Measurements from ENCODE around the gene CACNA2D3. TPM values are rescaled to one million over a fixed set of nuclear protein-coding genes. Genes with fewer than 3 reads are reported as not detected.
A peak's percentile ranks its signal among the peaks of the same experiment; 100 is the strongest.

The CACNA2D3 gene
- total RNA-seq, 1 donor from 2014 or later = 0.29 TPM

DNA sequence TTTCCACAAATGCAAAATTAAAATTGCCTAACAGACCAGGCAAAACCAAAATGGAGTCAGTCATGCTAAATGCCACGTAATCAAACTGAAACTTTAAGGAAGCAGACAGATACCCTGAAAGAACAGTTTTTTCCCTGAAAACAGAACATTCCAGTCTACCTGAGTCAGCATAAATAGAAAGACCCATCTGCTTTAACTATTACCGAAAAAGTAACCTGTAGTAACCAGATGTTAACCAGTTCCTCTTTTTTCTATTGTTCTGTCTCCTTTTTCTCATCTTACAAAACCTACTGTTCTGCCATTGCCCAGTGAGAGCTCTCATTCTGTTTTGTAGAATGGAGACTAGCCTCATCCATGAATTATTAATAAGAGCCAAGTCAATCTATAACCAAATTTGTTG, 286.0 kb downstream of the CACNA2D3 start:
- TF ChIP-seq, protein P1, sequence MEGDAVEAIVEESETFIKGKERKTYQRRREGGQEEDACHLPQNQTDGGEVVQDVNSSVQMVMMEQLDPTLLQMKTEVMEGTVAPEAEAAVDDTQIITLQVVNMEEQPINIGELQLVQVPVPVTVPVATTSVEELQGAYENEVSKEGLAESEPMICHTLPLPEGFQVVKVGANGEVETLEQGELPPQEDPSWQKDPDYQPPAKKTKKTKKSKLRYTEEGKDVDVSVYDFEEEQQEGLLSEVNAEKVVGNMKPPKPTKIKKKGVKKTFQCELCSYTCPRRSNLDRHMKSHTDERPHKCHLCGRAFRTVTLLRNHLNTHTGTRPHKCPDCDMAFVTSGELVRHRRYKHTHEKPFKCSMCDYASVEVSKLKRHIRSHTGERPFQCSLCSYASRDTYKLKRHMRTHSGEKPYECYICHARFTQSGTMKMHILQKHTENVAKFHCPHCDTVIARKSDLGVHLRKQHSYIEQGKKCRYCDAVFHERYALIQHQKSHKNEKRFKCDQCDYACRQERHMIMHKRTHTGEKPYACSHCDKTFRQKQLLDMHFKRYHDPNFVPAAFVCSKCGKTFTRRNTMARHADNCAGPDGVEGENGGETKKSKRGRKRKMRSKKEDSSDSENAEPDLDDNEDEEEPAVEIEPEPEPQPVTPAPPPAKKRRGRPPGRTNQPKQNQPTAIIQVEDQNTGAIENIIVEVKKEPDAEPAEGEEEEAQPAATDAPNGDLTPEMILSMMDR (IDR thresholded peaks at IDR 0.05; ENCODE audit: unreplicated experiment) = no peak
- no peak overlapping the region for H3K4me3 Mint-ChIP-seq (ENCODE audit: low read depth)
- H3K9me3 Mint-ChIP-seq (ENCODE audit: low read depth) = no peaks in the 10 kb centered on the region
- no peaks in the 10 kb centered on the region for H3K4me1 Mint-ChIP-seq (ENCODE audit: low read depth)
- H3K27me3 Mint-ChIP-seq = peaks cover 3% of the 10 kb centered on the region
- H3K36me3 Mint-ChIP-seq (ENCODE audit: insufficient read depth) = no peaks in the 10 kb centered on the region
- DNase-seq (ENCODE audit: low spot score, unreplicated experiment) = no peak
- H3K27ac Mint-ChIP-seq = no peak overlapping the region

DNA sequence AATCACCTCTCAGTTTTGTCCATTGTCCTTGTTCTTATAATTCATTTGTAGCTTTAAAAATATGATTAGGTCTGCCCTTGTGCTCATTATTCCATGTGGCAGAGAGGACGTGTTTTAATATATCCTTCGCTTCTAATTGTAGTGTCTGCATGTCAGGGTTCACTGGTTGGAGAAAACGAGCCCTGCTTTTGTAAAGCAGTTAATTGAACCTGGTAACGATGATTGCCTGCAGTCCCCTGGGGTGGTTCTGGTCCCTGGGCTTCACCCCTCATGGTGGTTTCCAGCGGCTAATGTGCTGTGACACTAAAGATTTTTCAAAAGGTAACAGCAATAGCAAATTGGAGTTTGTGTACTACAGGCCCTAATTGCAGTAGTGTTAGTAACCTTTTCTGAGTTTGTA, 299.6 kb downstream of the CACNA2D3 start:
- no peaks in the 10 kb centered on the region for H3K36me3 Mint-ChIP-seq (ENCODE audit: insufficient read depth)
- no peak overlapping the region for H3K27ac Mint-ChIP-seq
- peaks cover 2% of the 10 kb centered on the region for H3K4me1 Mint-ChIP-seq (ENCODE audit: low read depth)
- no peak for DNase-seq (ENCODE audit: low spot score, unreplicated experiment)
- no peaks in the 10 kb centered on the region for H3K9me3 Mint-ChIP-seq (ENCODE audit: low read depth)
- no peak overlapping the region for H3K4me3 Mint-ChIP-seq (ENCODE audit: low read depth)
- TF ChIP-seq, protein P1 (IDR thresholded peaks at IDR 0.05; ENCODE audit: unreplicated experiment) = no peak
- H3K27me3 Mint-ChIP-seq = peaks cover 8% of the 10 kb centered on the region

DNA sequence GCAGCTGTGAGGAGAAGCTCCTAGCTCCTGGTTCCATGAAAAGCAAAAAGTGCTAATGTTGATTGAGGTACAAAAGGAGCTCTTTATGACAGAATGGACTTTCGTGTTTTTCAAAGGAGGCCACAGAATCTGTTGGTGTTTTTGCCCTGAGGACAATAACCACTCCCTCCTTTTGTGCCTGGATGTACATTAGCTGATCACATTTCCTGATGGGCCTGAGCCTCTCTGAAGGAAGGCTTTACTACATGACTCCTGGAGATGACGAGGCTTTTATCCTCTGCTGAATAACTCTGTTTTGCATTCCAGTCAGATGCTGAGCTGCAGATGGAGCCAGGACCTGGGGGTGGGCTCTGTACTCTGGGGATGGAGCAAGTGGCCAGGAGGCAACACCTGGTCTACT, 301.9 kb downstream of the CACNA2D3 start:
- no peak overlapping the region for H3K4me3 Mint-ChIP-seq (ENCODE audit: low read depth)
- no peak overlapping the region for H3K27ac Mint-ChIP-seq
- H3K27me3 Mint-ChIP-seq = peaks cover 3% of the 10 kb centered on the region
- TF ChIP-seq, protein P1 (IDR thresholded peaks at IDR 0.05; ENCODE audit: unreplicated experiment) = no peak
- peaks cover 12% of the 10 kb centered on the region for H3K4me1 Mint-ChIP-seq (ENCODE audit: low read depth)
- no peaks in the 10 kb centered on the region for H3K36me3 Mint-ChIP-seq (ENCODE audit: insufficient read depth)
- DNase-seq (ENCODE audit: low spot score, unreplicated experiment) = no peak
- H3K9me3 Mint-ChIP-seq (ENCODE audit: low read depth) = no peaks in the 10 kb centered on the region

DNA sequence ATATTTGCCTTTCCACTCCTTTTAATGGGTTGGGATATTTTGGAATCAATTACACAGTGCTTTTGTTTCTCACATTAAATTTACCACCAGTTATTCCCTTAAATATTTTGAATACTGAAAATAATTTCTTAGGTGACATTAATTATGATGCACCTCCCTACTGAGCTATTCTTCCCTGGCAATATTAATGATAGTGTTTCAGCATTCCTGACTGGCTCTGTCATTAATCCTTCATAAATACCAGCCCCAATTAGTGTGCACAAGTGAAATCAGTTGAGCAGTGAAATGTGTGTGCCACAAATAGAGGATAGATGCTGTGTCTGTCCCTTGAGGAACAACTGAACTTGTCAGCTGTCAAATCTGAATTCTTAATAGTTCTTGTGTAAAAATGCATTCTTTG, 304.0 kb downstream of the CACNA2D3 start:
- TF ChIP-seq, protein P1 (IDR thresholded peaks at IDR 0.05; ENCODE audit: unreplicated experiment) = no peak
- Mint-ChIP-seq H3K36me3 (ENCODE audit: insufficient read depth) (no peaks in the 10 kb centered on the region), H3K9me3 (ENCODE audit: low read depth) (no peaks in the 10 kb centered on the region), H3K27me3 (peaks cover 3% of the 10 kb centered on the region), H3K4me3 (ENCODE audit: low read depth) (no peak overlapping the region), H3K27ac (no peak overlapping the region), H3K4me1 (ENCODE audit: low read depth) (peaks cover 12% of the 10 kb centered on the region)
- no peak for DNase-seq (ENCODE audit: low spot score, unreplicated experiment)

DNA sequence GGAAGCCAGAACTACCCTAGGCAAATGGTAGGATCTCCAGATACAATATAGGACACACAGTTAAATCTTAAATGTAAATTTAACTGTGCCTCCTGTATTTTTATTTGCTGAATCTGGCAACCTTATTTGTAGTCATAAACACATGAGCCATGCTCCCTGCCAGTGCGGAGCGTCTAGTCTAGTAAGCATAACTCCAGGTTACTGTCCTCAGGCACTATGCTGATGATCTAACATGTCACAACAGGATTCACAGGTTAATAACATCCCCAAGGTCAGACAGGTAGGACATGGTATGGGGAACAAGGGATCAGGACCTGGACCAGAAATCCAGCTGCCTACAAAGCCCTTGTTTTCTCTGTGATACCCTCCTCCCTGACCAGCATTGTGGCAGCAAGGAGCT, 305.1 kb downstream of the CACNA2D3 start:
- no peak for DNase-seq (ENCODE audit: low spot score, unreplicated experiment)
- Mint-ChIP-seq H3K9me3 (ENCODE audit: low read depth) (no peaks in the 10 kb centered on the region), H3K27ac (peak overlapping the region; percentile 71), H3K36me3 (ENCODE audit: insufficient read depth) (no peaks in the 10 kb centered on the region), H3K27me3 (peaks cover 3% of the 10 kb centered on the region), H3K4me1 (ENCODE audit: low read depth) (peaks cover 12% of the 10 kb centered on the region), H3K4me3 (ENCODE audit: low read depth) (no peak overlapping the region)
- TF ChIP-seq, protein P1 (IDR thresholded peaks at IDR 0.05; ENCODE audit: unreplicated experiment) = no peak
